Measurements from ENCODE around the gene SLC28A1.

DNA sequence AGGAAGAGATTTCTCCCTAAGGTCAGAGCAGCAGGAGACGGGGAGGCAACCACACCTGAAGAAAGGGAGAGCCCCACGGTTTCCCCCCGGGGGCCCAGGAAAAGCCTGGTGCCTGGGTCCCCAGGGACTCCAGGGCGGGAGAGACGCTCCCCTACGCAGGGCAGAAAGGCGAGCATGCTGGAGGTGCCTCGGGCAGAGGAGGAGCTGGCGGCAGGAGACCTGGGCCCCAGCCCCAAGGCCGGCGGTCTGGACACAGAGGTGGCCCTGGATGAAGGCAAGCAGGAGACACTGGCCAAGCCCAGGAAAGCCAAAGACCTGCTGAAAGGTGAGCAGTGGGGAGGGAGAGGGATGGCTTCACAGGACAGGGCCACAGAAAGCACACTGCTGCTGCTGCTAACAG is 26.2 kb upstream of the SLC28A1 start:
- TF ChIP-seq POLR2A (IDR thresholded peaks at IDR 0.05; ENCODE audit: low read length) = no peak
- TF ChIP-seq GATA1 (IDR thresholded peaks at IDR 0.05; ENCODE audit: low read depth, low read length) = no peak

Data from erythroblast (primary cell).